ENCODE results near the gene TMED7.
A peak's percentile ranks its signal among the peaks of the same experiment; 100 is the strongest.

Gene TMED7

GRCh38 chr5:115616472-115616871 lies 9.4 kb downstream of the TMED7 start:
- H3K4me3 ChIP-seq (ENCODE audit: low read length) = no peak overlapping the region
- no peak for TF ChIP-seq CTCF (conservative IDR thresholded peaks at IDR 0.05; ENCODE audit: low read length)
- no peak for DNase-seq (ENCODE audit: low read depth)

GRCh38 chr5:115611873-115612272 lies 14.0 kb downstream of the TMED7 start:
- TF ChIP-seq CTCF (conservative IDR thresholded peaks at IDR 0.05; ENCODE audit: low read length) = no peak
- no peak overlapping the region for H3K4me3 ChIP-seq (ENCODE audit: low read length)
- DNase-seq (ENCODE audit: low read depth) = no peak

GRCh38 chr5:115607935-115608334 lies 17.9 kb downstream of the TMED7 start:
- TF ChIP-seq CTCF (conservative IDR thresholded peaks at IDR 0.05; ENCODE audit: low read length) = no peak
- DNase-seq (ENCODE audit: low read depth) = no peak
- no peak overlapping the region for H3K4me3 ChIP-seq (ENCODE audit: low read length)

GRCh38 chr5:115605436-115605835 lies 20.4 kb downstream of the TMED7 start:
- TF ChIP-seq CTCF (conservative IDR thresholded peaks at IDR 0.05; ENCODE audit: low read length) = no peak
- DNase-seq (ENCODE audit: low read depth) = no peak
- no peak overlapping the region for H3K4me3 ChIP-seq (ENCODE audit: low read length)

- peak overlapping the region; percentile 69 for H3K4me3 ChIP-seq (ENCODE audit: low read length)
- TF ChIP-seq CTCF (conservative IDR thresholded peaks at IDR 0.05; ENCODE audit: low read length) = no peak
- no peak for DNase-seq (ENCODE audit: low read depth)
Observed at GRCh38 chr5:115602591-115603125, 23.2 kb downstream of the TMED7 start.

- DNase-seq (ENCODE audit: low read depth) = peak; percentile 76
- no peak for TF ChIP-seq CTCF (conservative IDR thresholded peaks at IDR 0.05; ENCODE audit: low read length)
- H3K4me3 ChIP-seq (ENCODE audit: low read length) = peak within 1 kb of the TSS; percentile 69
Observed at GRCh38 chr5:115601701-115602590, 23.9 kb downstream of the TMED7 start, which contains the start of gene TICAM2. TICAM2 (minus strand) TSS chr5:115602479; CDS start chr5:115581256, 21,223 bp downstream.

- TF ChIP-seq CTCF (conservative IDR thresholded peaks at IDR 0.05; ENCODE audit: low read length) = no peak
- peak overlapping the region; percentile 69 for H3K4me3 ChIP-seq (ENCODE audit: low read length)
- no peak for DNase-seq (ENCODE audit: low read depth)
Observed at GRCh38 chr5:115600766-115601165, 25.1 kb downstream of the TMED7 start.

Data from AG10803 (cell line).